Measurements from ENCODE around the gene AMD1. TPM values are rescaled to one million over a fixed set of nuclear protein-coding genes. Genes with fewer than 3 reads are reported as not detected.

AMD1 gene
- total RNA-seq, 1 donor from 2014 or later, result 61.7 TPM

DNA sequence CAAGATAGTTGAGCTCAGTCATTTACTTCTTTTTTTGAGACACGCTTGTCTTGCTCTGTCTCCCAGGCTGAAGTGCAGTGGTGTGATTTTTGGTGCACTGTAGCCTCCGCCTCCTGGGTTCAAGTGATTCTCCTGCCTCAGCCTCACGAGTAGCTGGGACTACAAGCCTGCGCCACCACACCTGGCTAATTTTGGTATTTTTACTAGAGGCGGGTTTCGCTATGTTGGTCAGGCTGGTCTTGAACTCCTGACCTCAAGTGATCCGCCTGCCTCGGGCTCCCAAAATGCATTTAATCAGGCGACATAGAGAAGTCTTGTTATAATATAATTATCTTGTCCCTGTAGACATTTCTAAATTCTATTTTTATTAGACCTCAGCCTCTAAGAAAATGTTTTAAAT lies 6.1 kb downstream of the AMD1 start:
- intact Hi-C loops (cut with DNase I), result no loop called here
- H3K36me3 ChIP-seq, result peaks cover 4% of the 10 kb centered on the region
- no peaks in the 10 kb centered on the region for H3K27me3 ChIP-seq
- TF ChIP-seq, protein P1, sequence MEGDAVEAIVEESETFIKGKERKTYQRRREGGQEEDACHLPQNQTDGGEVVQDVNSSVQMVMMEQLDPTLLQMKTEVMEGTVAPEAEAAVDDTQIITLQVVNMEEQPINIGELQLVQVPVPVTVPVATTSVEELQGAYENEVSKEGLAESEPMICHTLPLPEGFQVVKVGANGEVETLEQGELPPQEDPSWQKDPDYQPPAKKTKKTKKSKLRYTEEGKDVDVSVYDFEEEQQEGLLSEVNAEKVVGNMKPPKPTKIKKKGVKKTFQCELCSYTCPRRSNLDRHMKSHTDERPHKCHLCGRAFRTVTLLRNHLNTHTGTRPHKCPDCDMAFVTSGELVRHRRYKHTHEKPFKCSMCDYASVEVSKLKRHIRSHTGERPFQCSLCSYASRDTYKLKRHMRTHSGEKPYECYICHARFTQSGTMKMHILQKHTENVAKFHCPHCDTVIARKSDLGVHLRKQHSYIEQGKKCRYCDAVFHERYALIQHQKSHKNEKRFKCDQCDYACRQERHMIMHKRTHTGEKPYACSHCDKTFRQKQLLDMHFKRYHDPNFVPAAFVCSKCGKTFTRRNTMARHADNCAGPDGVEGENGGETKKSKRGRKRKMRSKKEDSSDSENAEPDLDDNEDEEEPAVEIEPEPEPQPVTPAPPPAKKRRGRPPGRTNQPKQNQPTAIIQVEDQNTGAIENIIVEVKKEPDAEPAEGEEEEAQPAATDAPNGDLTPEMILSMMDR (IDR thresholded peaks at IDR 0.05), result no peak
- no peak for ATAC-seq
- no peaks in the 10 kb centered on the region for H3K9me3 ChIP-seq
- no peak overlapping the region for H3K4me3 ChIP-seq
- DNase-seq, result no peak
- no peak overlapping the region for H3K27ac ChIP-seq
- H3K4me1 ChIP-seq, result peaks cover 77% of the 10 kb centered on the region

DNA sequence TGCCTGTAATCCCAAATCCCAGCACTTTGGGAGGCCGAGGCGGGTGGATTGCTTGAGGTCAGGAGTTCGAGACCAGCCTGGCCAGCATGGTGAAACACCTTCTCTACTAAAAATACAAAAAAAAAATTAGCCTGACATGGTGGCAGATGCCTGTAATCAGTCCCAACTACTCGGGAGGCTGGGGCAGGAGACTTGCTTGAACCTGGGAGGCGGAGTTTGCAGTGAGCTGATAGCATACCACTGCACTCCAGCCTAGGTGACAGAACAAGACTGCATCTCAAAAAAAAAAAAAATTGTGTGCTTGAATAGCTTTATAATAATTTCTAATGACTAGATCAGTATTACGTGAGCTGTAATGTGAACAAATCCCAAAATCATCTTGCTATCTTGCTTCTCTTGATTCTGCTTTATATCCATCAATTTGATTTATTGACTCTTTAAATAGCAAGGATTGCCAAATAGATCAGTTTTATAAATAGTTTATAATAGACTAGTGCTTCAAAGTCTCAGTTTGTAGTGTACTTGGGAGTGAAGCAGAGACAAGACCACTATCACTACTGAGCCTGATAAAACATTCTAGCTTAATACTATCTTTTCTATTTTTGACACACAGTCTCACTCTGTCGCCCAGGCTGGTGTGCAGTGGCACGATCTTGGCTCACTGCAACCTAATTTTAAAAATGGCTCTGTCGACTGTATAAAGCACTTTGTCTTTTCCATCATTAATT lies 7.1 kb downstream of the AMD1 start:
- TF ChIP-seq, protein P1 (IDR thresholded peaks at IDR 0.05), result no peak
- Histone ChIP-seq H3K9me3 (no peaks in the 10 kb centered on the region), H3K4me3 (no peak overlapping the region), H3K4me1 (peaks cover 78% of the 10 kb centered on the region), H3K27ac (no peak overlapping the region), H3K27me3 (no peaks in the 10 kb centered on the region), H3K36me3 (peaks cover 4% of the 10 kb centered on the region)
- intact Hi-C loops (cut with DNase I), result no loop called here
- DNase-seq, result no peak
- ATAC-seq, result no peak

DNA sequence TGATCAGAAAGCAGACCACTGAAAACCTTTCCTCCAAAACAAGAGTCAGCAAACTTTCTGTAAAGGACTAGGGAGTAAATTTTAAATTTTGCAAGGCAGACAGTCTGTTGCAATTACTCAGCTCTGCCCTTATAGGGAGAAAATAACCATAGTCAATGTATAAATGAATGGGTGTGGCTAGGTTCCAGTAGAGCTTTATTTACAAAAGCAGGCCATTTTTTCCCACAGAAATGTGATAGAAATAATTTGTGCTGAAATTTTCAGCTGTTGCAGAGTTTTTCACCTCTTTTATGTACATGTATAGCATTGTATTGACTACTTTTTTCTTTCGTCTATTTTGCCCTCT lies 7.7 kb downstream of the AMD1 start:
- Histone ChIP-seq H3K4me1 (peaks cover 73% of the 10 kb centered on the region), H3K27ac (no peak overlapping the region), H3K27me3 (no peaks in the 10 kb centered on the region), H3K4me3 (no peak overlapping the region), H3K36me3 (peaks cover 4% of the 10 kb centered on the region), H3K9me3 (no peaks in the 10 kb centered on the region)
- TF ChIP-seq, protein P1 (IDR thresholded peaks at IDR 0.05), result no peak
- no peak for DNase-seq
- intact Hi-C loops (cut with DNase I), result no loop called here
- no peak for ATAC-seq

GRCh38 chr6:110882824-110883554 lies 8.4 kb downstream of the AMD1 start:
- H3K27me3 ChIP-seq, result no peaks in the 10 kb centered on the region
- H3K4me3 ChIP-seq, result no peak overlapping the region
- no peaks in the 10 kb centered on the region for H3K9me3 ChIP-seq
- H3K4me1 ChIP-seq, result peaks cover 66% of the 10 kb centered on the region
- TF ChIP-seq, protein P1 (IDR thresholded peaks at IDR 0.05), result no peak
- intact Hi-C loops (cut with DNase I), result no loop called here
- no peak overlapping the region for H3K27ac ChIP-seq
- DNase-seq (no peak), ATAC-seq (no peak)
- H3K36me3 ChIP-seq, result peaks cover 4% of the 10 kb centered on the region

DNA sequence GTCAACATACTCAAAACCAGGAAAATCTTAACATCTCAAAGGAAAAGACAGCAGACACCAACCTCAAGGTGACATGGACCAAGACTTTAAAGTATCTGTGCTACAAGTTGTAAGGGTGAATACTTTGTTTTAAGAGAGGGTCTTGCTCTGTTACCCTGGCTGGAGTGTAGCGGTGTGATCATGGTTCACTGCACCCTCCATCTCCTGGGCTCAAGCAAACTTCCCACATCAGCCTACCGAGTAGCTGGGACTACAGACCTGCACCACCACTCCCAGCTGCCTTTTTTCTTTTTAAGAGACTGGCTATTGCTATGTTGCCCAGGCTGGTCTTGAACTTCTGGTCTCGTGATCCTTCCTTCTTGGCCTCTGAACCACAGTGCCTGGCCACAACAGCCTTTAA lies 9.7 kb downstream of the AMD1 start:
- Histone ChIP-seq H3K36me3 (peaks cover 10% of the 10 kb centered on the region), H3K4me3 (no peak overlapping the region), H3K9me3 (no peaks in the 10 kb centered on the region), H3K4me1 (peaks cover 57% of the 10 kb centered on the region), H3K27ac (no peak overlapping the region), H3K27me3 (no peaks in the 10 kb centered on the region)
- intact Hi-C loops (cut with DNase I), result no loop called here
- ATAC-seq (no peak), DNase-seq (no peak)
- TF ChIP-seq, protein P1 (IDR thresholded peaks at IDR 0.05), result no peak

Measured in upper lobe of right lung (tissue), 1 donor.